Esophagus muscularis mucosa (tissue), 4 donors: ENCODE data around the gene KCNH1. TPM values are rescaled to one million over a fixed set of nuclear protein-coding genes. Genes with fewer than 3 reads are reported as not detected.

Experiments used
- DNase-seq: peaks from one replicate; pipeline ENCODE4 v3.0.0-alpha.2; 2017; ENCODE audit errors: extremely low spot score
- H3K27ac ChIP-seq, 4 donors: fragments of 200-600 bp; sonication (generic); replicated peaks in 1 of 4; 1 replicate in 3 of 4; 2 replicates in 1 of 4; pipeline ENCODE4 v1.5.1; 2016 to 2019; ENCODE audit warnings: mild to moderate bottlenecking in 1 of 4
- H3K27me3 ChIP-seq, 4 donors: fragments of 200-600 bp; sonication (generic); one replicate each; pipeline versions ENCODE4 v1.5.1 to v1.6.0; 2016 to 2019
- H3K36me3 ChIP-seq, 4 donors: fragments of 200-600 bp; sonication (generic); one replicate each; pipeline ENCODE4 v1.5.1; 2016 to 2019
- H3K4me1 ChIP-seq, 4 donors: fragments of 200-600 bp; sonication (generic); one replicate each; pipeline ENCODE4 v1.5.1; 2016 to 2019
- H3K4me3 ChIP-seq, 4 donors: fragments of 200-600 bp; sonication (generic); 1 replicate in 2 of 4; 2 replicates in 2 of 4; pipeline ENCODE4 v1.5.1; 2016 to 2019; ENCODE audit warnings: mild to moderate bottlenecking in 4 of 4, moderate library complexity in 1 of 4
- H3K9me3 ChIP-seq, 4 donors: fragments of 200-600 bp; sonication (generic); 1 replicate in 3 of 4; 2 replicates in 1 of 4; pipeline ENCODE4 v1.5.1; 2016 to 2019
- EP300 ChIP-seq: sonication (generic); formaldehyde crosslinking; IDR thresholded peaks from one replicate; pipeline ENCODE4 v1.6.1; 2017; ENCODE audit warnings: antibody characterized with exemption
- POLR2A ChIP-seq: fragments of 450-650 bp; IDR thresholded peaks from one replicate; pipeline ENCODE4 v1.6.1; 2017; ENCODE audit warnings: antibody characterized with exemption, moderate library complexity, mild to moderate bottlenecking, low read depth
- POLR2AphosphoS5 ChIP-seq, 2 donors: sonication (generic); formaldehyde crosslinking; IDR thresholded peaks; one replicate each; pipeline ENCODE4 v1.6.1; 2017; ENCODE audit warnings: antibody characterized with exemption in 2 of 2
- WGBS: methylation state at CpG from one replicate; pipeline ENCODE4 v1.1.5; 2018; 5-methylcytosine and 5-hydroxymethylcytosine counted together
- intact Hi-C: fragments of 100-400 bp; cut with DNase I; formaldehyde crosslinking; loops from one replicate; pipeline ENCODE4 v1.15.1; 2023
- total RNA-seq, 4 donors: library from RNA; depleted of rRNA; stranded (reverse); fragments of >200 nt; gene quantifications; one replicate each; pipeline versions ENCODE4 v1.1.0 to v1.2.1, GENCODE V29; 2016
- TF ChIP-seq, protein P1 (sequence below), 3 experiments: fragments of 200-600 bp in 2 of 3; fragments of 450-650 bp in 1 of 3; sonication (generic) in 2 of 3; IDR thresholded peaks; one replicate each; pipeline ENCODE4 v1.5.1; 2017 to 2019; ENCODE audit warnings: antibody characterized with exemption in 3 of 3, mild to moderate bottlenecking in 2 of 3, moderate library complexity in 1 of 3

KCNH1 gene
- total RNA-seq, 4 donors from 2014 or later: 0.11 to 0.78 (median 0.46) TPM

- Histone ChIP-seq H3K4me3 (no peak overlapping the region), H3K9me3 (no peaks in the 10 kb centered on the region), H3K4me1 (no peaks in the 10 kb centered on the region), H3K36me3 (no peaks in the 10 kb centered on the region), H3K27me3 (no peaks in the 10 kb centered on the region), H3K27ac (no peak overlapping the region)
- intact Hi-C loops: no loop called here
- DNase-seq: no peak
- no peak for TF ChIP-seq POLR2A
Observed at GRCh38 chr1:210827481-210827880, 306.5 kb downstream of the KCNH1 start.

DNA sequence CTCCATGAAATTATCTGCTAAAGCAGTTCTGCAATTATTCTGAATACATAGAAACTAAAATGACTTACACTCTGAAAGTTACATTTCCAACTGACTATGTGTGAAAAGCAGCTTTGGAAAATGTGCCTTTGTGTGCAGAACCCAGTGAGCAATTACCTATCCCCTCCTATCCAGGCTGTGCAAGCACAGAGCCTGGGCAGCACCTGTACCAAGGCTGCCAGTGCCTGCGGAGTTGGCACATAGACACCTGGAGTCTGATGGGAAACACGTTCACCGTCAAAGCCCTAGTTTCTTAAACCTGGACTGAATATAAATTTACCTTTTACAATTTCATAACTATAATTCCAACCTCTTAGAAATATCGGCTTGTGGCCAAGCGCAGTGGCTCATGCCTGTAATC, 307.3 kb downstream of the KCNH1 start:
- peak; percentile 68 for DNase-seq
- H3K4me1 ChIP-seq: no peaks in the 10 kb centered on the region
- no peak overlapping the region for H3K27ac ChIP-seq
- H3K4me3 ChIP-seq: no peak overlapping the region
- intact Hi-C loops: no loop called here
- no peaks in the 10 kb centered on the region for H3K9me3 ChIP-seq
- H3K36me3 ChIP-seq: no peaks in the 10 kb centered on the region
- no peaks in the 10 kb centered on the region for H3K27me3 ChIP-seq
- 95% methylated on average over 5 of the region's 5 CpGs for WGBS
- TF ChIP-seq, protein P1, sequence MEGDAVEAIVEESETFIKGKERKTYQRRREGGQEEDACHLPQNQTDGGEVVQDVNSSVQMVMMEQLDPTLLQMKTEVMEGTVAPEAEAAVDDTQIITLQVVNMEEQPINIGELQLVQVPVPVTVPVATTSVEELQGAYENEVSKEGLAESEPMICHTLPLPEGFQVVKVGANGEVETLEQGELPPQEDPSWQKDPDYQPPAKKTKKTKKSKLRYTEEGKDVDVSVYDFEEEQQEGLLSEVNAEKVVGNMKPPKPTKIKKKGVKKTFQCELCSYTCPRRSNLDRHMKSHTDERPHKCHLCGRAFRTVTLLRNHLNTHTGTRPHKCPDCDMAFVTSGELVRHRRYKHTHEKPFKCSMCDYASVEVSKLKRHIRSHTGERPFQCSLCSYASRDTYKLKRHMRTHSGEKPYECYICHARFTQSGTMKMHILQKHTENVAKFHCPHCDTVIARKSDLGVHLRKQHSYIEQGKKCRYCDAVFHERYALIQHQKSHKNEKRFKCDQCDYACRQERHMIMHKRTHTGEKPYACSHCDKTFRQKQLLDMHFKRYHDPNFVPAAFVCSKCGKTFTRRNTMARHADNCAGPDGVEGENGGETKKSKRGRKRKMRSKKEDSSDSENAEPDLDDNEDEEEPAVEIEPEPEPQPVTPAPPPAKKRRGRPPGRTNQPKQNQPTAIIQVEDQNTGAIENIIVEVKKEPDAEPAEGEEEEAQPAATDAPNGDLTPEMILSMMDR (IDR thresholded peaks at IDR 0.05): no peak
- no peak for TF ChIP-seq POLR2AphosphoS5 (IDR thresholded peaks at IDR 0.05)

DNA sequence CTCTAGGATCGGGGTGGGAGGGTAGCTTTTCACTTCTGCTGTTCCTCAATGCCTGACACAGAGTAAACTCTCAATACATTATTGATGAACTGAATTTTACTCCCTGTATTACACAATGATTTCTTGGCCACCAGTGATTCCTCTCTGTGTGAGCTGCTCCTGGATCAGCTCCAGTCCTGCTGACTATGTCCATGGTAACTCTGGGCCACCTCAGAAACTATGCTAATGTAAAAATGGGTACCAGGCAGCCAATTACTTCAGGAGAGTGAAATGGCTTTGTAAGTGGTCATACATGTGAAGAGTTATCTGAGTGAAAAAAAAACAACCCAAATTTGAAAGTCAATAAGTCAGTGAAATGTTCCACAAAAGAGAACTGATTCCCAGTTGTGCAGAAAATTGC, 311.0 kb downstream of the KCNH1 start:
- 67% methylated on average over 1 of the region's 1 CpG for WGBS
- DNase-seq: no peak
- intact Hi-C loops: no loop called here

GRCh38 chr1:210822241-210822640, 311.7 kb downstream of the KCNH1 start:
- 70% methylated on average over 2 of the region's 2 CpGs for WGBS
- TF ChIP-seq, protein P1 (IDR thresholded peaks at IDR 0.05): no peak
- TF ChIP-seq EP300 (no peak), POLR2A (no peak), POLR2AphosphoS5 (IDR thresholded peaks at IDR 0.05) (no peak)
- Histone ChIP-seq H3K27me3 (no peaks in the 10 kb centered on the region), H3K4me3 (no peak overlapping the region), H3K27ac (no peak overlapping the region), H3K9me3 (no peaks in the 10 kb centered on the region), H3K4me1 (no peaks in the 10 kb centered on the region), H3K36me3 (no peaks in the 10 kb centered on the region)
- DNase-seq: no peak
- intact Hi-C loops: no loop called here

More for the DNA sequence above, 311.0 kb downstream of the KCNH1 start:
- TF ChIP-seq EP300: no peak
- TF ChIP-seq, protein P1 (IDR thresholded peaks at IDR 0.05): no peak
- no peak for TF ChIP-seq POLR2A
- no peak for TF ChIP-seq POLR2AphosphoS5 (IDR thresholded peaks at IDR 0.05)
- Histone ChIP-seq H3K27ac (no peak overlapping the region), H3K27me3 (no peaks in the 10 kb centered on the region), H3K4me1 (no peaks in the 10 kb centered on the region), H3K9me3 (no peaks in the 10 kb centered on the region), H3K36me3 (no peaks in the 10 kb centered on the region), H3K4me3 (no peak overlapping the region)

GRCh38 chr1:210821615-210822014, 312.3 kb downstream of the KCNH1 start:
- no peaks in the 10 kb centered on the region for H3K36me3 ChIP-seq
- H3K27ac ChIP-seq: no peak overlapping the region
- H3K9me3 ChIP-seq: no peaks in the 10 kb centered on the region
- WGBS: 74% methylated on average over 3 of the region's 3 CpGs
- intact Hi-C loops: no loop called here
- H3K27me3 ChIP-seq: no peaks in the 10 kb centered on the region
- TF ChIP-seq POLR2AphosphoS5 (IDR thresholded peaks at IDR 0.05): no peak
- no peak for TF ChIP-seq EP300
- TF ChIP-seq POLR2A: no peak
- TF ChIP-seq, protein P1 (IDR thresholded peaks at IDR 0.05): no peak
- DNase-seq: no peak
- no peak overlapping the region for H3K4me3 ChIP-seq
- no peaks in the 10 kb centered on the region for H3K4me1 ChIP-seq
